ENCODE results near the gene TMEM53. TPM values are rescaled to one million over a fixed set of nuclear protein-coding genes. Genes with fewer than 3 reads are reported as not detected.

TMEM53 gene
- total RNA-seq, 1 donor from 2014 or later = 14.1 TPM

DNA sequence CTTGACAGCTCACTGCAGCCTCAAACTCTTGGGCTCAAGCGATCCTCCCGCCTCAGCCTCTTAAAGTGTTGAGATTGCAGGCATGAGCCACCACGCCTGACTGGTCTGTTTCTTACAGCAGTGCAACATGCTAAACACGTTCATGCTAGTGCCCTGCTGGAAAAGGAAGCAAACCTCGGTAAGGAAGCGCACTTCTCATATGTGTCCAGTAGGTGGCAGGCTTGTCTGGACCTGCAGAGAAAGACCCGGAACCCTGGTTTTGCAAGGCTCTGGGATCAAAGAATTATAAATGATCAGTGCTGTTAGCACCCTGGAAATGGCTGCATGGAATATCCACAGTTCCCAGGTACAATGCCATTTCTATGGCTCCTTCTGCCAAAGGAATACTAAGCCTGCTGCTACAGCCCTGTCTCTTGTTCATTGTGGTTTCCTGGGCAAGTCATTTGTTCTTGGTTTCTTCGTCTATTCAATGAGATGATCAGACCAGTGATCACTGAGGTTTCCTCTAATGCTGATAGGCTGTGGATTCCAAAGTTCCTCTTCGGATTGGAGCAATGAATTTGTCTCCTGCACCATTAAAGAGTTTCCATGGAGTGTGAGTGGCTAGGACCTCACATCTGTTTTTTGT is 40.8 kb upstream of the TMEM53 start:
- peaks cover 6% of the 10 kb centered on the region for H3K4me1 Mint-ChIP-seq
- peaks cover 3% of the 10 kb centered on the region for H3K9me3 Mint-ChIP-seq
- H3K36me3 Mint-ChIP-seq (ENCODE audit: low read depth) = no peaks in the 10 kb centered on the region
- H3K27me3 Mint-ChIP-seq (ENCODE audit: low read depth) = peaks cover 4% of the 10 kb centered on the region
- TF ChIP-seq, protein P1, sequence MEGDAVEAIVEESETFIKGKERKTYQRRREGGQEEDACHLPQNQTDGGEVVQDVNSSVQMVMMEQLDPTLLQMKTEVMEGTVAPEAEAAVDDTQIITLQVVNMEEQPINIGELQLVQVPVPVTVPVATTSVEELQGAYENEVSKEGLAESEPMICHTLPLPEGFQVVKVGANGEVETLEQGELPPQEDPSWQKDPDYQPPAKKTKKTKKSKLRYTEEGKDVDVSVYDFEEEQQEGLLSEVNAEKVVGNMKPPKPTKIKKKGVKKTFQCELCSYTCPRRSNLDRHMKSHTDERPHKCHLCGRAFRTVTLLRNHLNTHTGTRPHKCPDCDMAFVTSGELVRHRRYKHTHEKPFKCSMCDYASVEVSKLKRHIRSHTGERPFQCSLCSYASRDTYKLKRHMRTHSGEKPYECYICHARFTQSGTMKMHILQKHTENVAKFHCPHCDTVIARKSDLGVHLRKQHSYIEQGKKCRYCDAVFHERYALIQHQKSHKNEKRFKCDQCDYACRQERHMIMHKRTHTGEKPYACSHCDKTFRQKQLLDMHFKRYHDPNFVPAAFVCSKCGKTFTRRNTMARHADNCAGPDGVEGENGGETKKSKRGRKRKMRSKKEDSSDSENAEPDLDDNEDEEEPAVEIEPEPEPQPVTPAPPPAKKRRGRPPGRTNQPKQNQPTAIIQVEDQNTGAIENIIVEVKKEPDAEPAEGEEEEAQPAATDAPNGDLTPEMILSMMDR (conservative IDR thresholded peaks at IDR 0.05) = peak; percentile 95
- H3K27ac Mint-ChIP-seq (ENCODE audit: unreplicated experiment) = no peak overlapping the region
- H3K4me3 Mint-ChIP-seq = no peak overlapping the region
- peak; percentile 68 for DNase-seq (ENCODE audit: low read depth, low spot score)

DNA sequence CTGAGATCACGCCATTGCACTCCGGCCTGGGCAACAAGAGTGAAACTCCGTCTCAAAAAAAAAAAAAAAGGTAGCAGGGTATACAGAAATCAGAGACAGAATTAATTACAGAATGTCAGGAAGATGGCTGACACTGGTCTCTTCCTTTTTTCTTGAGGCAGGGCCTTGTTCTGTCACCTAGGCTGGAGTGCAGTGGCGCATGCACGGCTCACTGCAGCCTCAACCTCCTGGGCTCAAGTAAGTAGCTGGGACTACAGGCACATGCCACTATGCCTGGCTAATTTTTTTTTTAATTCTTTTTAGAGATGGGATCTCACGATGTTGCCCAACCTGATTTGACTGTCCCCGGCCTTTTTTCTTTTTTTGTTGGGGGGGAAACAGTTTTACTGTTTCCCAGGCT is 40.3 kb upstream of the TMEM53 start:
- H3K36me3 Mint-ChIP-seq (ENCODE audit: low read depth) = no peaks in the 10 kb centered on the region
- no peak for DNase-seq (ENCODE audit: low read depth, low spot score)
- peaks cover 6% of the 10 kb centered on the region for H3K4me1 Mint-ChIP-seq
- H3K27ac Mint-ChIP-seq (ENCODE audit: unreplicated experiment) = no peak overlapping the region
- no peak overlapping the region for H3K4me3 Mint-ChIP-seq
- H3K27me3 Mint-ChIP-seq (ENCODE audit: low read depth) = peaks cover 4% of the 10 kb centered on the region
- peaks cover 3% of the 10 kb centered on the region for H3K9me3 Mint-ChIP-seq
- TF ChIP-seq, protein P1 (conservative IDR thresholded peaks at IDR 0.05) = no peak

GRCh38 chr1:44713321-44713781 is 39.1 kb upstream of the TMEM53 start:
- no peak overlapping the region for H3K27ac Mint-ChIP-seq (ENCODE audit: unreplicated experiment)

GRCh38 chr1:44707959-44708831 is 33.9 kb upstream of the TMEM53 start:
- peaks cover 5% of the 10 kb centered on the region for H3K36me3 Mint-ChIP-seq (ENCODE audit: low read depth)
- no peak for DNase-seq (ENCODE audit: low read depth, low spot score)
- peaks cover 10% of the 10 kb centered on the region for H3K27me3 Mint-ChIP-seq (ENCODE audit: low read depth)

More at GRCh38 chr1:44713321-44713781, 39.1 kb upstream of the TMEM53 start:
- TF ChIP-seq, protein P1 (conservative IDR thresholded peaks at IDR 0.05) = no peak
- peaks cover 10% of the 10 kb centered on the region for H3K27me3 Mint-ChIP-seq (ENCODE audit: low read depth)
- no peak overlapping the region for H3K4me3 Mint-ChIP-seq
- no peak for DNase-seq (ENCODE audit: low read depth, low spot score)
- peaks cover 3% of the 10 kb centered on the region for H3K36me3 Mint-ChIP-seq (ENCODE audit: low read depth)
- H3K9me3 Mint-ChIP-seq = peaks cover 8% of the 10 kb centered on the region
- peaks cover 11% of the 10 kb centered on the region for H3K4me1 Mint-ChIP-seq

DNA sequence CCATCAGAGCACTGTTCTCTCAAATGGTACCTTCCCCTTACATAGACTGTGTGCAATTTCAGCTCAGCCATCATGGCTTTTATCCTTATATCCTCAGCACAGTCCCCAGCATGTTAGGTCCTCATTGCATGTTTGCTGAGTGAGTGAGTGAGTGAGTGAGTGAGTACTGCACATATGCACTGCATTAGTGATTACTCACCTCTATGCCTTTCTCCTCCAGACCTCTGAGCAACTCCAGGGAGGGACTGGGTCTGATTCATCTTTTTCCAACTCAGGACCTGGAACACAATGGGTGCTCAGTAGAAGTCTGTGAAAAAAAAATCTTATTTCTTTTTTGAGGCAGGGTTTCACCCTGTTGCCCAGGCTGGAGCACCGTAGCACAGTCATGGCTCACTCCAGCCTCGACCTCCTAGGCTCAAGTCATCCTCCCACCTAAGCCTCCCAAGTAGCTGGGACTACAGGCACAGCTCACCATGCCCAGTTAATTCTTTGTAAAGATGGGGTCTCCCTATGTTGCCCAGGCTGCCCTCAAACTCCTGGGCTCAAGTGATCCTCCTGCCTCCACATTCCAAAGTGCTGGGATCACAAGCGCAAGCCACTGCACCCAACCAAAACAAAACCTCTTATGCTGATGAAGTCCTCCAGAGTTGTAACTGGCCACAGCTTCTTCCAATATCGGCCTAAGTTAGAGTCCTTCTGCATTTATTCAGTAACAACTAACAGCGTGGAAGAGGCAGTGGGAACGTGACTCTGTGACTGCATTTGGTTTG is 33.0 kb upstream of the TMEM53 start:
- Mint-ChIP-seq H3K27ac (ENCODE audit: unreplicated experiment) (no peak overlapping the region), H3K4me3 (no peak overlapping the region), H3K36me3 (ENCODE audit: low read depth) (peaks cover 5% of the 10 kb centered on the region)

More at GRCh38 chr1:44707959-44708831, 33.9 kb upstream of the TMEM53 start:
- peaks cover 12% of the 10 kb centered on the region for H3K9me3 Mint-ChIP-seq
- peaks cover 6% of the 10 kb centered on the region for H3K4me1 Mint-ChIP-seq
- no peak overlapping the region for H3K27ac Mint-ChIP-seq (ENCODE audit: unreplicated experiment)
- H3K4me3 Mint-ChIP-seq = no peak overlapping the region
- TF ChIP-seq, protein P1 (conservative IDR thresholded peaks at IDR 0.05) = peak; percentile 55

More for the DNA sequence above, 33.0 kb upstream of the TMEM53 start:
- TF ChIP-seq, protein P1 (conservative IDR thresholded peaks at IDR 0.05) = no peak
- DNase-seq (ENCODE audit: low read depth, low spot score) = no peak
- H3K4me1 Mint-ChIP-seq = peaks cover 6% of the 10 kb centered on the region
- peaks cover 10% of the 10 kb centered on the region for H3K27me3 Mint-ChIP-seq (ENCODE audit: low read depth)
- peaks cover 12% of the 10 kb centered on the region for H3K9me3 Mint-ChIP-seq
